ENCODE results near the gene DNAJC6. TPM values are rescaled to one million over a fixed set of nuclear protein-coding genes. Genes with fewer than 3 reads are reported as not detected.

DNAJC6 gene
- total and polyA plus RNA-seq, 2 donors from 2014 or later, result 2.9 to 5.8 TPM

Other genes starting within 250 kb of the DNAJC6 start
- 47.6 TPM for gene AK4, start 161.3 kb upstream of the DNAJC6 start, total RNA-seq
- 131 TPM for gene AK4, start 161.3 kb upstream of the DNAJC6 start, polyA plus RNA-seq (ENCODE audit: insufficient read depth, low read depth, low replicate concordance)
- gene LEPR, start 111.1 kb downstream of the DNAJC6 start, total RNA-seq, result 13.8 TPM
- gene LEPR, start 111.1 kb downstream of the DNAJC6 start, polyA plus RNA-seq (ENCODE audit: insufficient read depth, low read depth, low replicate concordance), result 3.1 TPM
- gene LEPROT, start 111.1 kb downstream of the DNAJC6 start, total RNA-seq, result 160 TPM
- gene LEPROT, start 111.1 kb downstream of the DNAJC6 start, polyA plus RNA-seq (ENCODE audit: insufficient read depth, low read depth, low replicate concordance), result 67.6 TPM